T-cell (primary cell): Measurements from ENCODE around the gene ONECUT1. TPM values are rescaled to one million over a fixed set of nuclear protein-coding genes. Genes with fewer than 3 reads are reported as not detected.
A peak's percentile ranks its signal among the peaks of the same experiment; 100 is the strongest.

Experiments used
- ATAC-seq, 4 experiments: fragments of 200-7000 bp in 3 of 4; fragments of 150-1000 bp in 1 of 4; cut with Tn5 transposase; replicated peaks in 1 of 4; 1 replicate in 3 of 4; 2 replicates in 1 of 4; pipeline ENCODE4 v1.10.0; 2021; ENCODE audit warnings: moderate library complexity in 3 of 4, mild to moderate bottlenecking in 2 of 4, moderate number of reproducible peaks in 1 of 4
- CTCF ChIA-PET, 2 donors: fragments of 300-600 bp; sonication (Branson Sonifier 250); formaldehyde crosslinking; loops; one replicate each; lab custom pipeline; 2022; ENCODE audit warnings: antibody characterized with exemption in 2 of 2; lab: Charles Lee
- POLR2A ChIA-PET, 2 donors: fragments of 300-600 bp; sonication (Branson Sonifier 250); formaldehyde crosslinking; loops; one replicate each; lab custom pipeline; 2022; ENCODE audit warnings: antibody characterized with exemption in 2 of 2; lab: Charles Lee
- DNase-seq, 35 experiments: peaks; one replicate each; pipeline versions ENCODE4 v3.0.0 to v3.0.0-alpha.2; 2013 to 2023
- H3K27ac ChIP-seq: one replicate; pipeline ENCODE4 v1.5.1; 2013; ENCODE audit warnings: low read length
- H3K27me3 ChIP-seq, 2 experiments: replicated peaks in 1 of 2; 1 replicate in 1 of 2; 2 replicates in 1 of 2; pipeline versions ENCODE4 v1.6.1 to v1.7.0; 2013; ENCODE audit warnings: low read length in 1 of 2, mixed read lengths in 1 of 2; ENCODE audit not compliant: control insufficient read depth in 2 of 2, insufficient read depth in 2 of 2; ENCODE audit errors: extremely low read depth in 1 of 2
- H3K36me3 ChIP-seq, 2 donors: 1 replicate in 1 of 2; 2 replicates in 1 of 2; pipeline versions ENCODE4 v1.6.1 to v1.7.0; 2013; ENCODE audit warnings: low read length in 1 of 2; ENCODE audit not compliant: control insufficient read depth in 2 of 2, insufficient read depth in 1 of 2; ENCODE audit errors: extremely low read depth in 1 of 2
- H3K4me1 ChIP-seq, 2 experiments: 1 replicate in 1 of 2; 2 replicates in 1 of 2; pipeline versions ENCODE4 v1.6.1 to v1.7.0; 2013; ENCODE audit warnings: low read length in 2 of 2, mixed read lengths in 1 of 2; ENCODE audit not compliant: insufficient read depth in 2 of 2, control insufficient read depth in 1 of 2; ENCODE audit errors: extremely low read depth in 1 of 2
- H3K4me3 ChIP-seq, 2 donors: 1 replicate in 1 of 2; 2 replicates in 1 of 2; pipeline versions ENCODE4 v1.5.1 to v1.7.0; 2013; ENCODE audit warnings: mild to moderate bottlenecking in 2 of 2, low read length in 1 of 2, moderate library complexity in 1 of 2; ENCODE audit not compliant: control insufficient read depth in 1 of 2; ENCODE audit errors: extremely low read depth in 1 of 2
- H3K9me3 ChIP-seq: 2 replicates; pipeline ENCODE4 v1.7.0; 2013
- H3K27ac Mint-ChIP-seq, 2 donors: one replicate each; pipeline ENCODE4 v1.8.0; 2020 to 2021; ENCODE audit warnings: mild to moderate bottlenecking in 2 of 2, mixed read lengths in 2 of 2
- H3K27me3 Mint-ChIP-seq, 2 donors: one replicate each; pipeline ENCODE4 v1.8.0; 2021 to 2022; ENCODE audit warnings: mixed read lengths in 2 of 2
- H3K36me3 Mint-ChIP-seq: one replicate; pipeline ENCODE4 v1.8.0; 2021; ENCODE audit warnings: mixed read lengths
- H3K4me1 Mint-ChIP-seq, 3 donors: one replicate each; pipeline ENCODE4 v1.8.0; 2020 to 2022; ENCODE audit warnings: mixed read lengths in 3 of 3, mild to moderate bottlenecking in 1 of 3
- H3K4me3 Mint-ChIP-seq, 3 donors: one replicate each; pipeline ENCODE4 v1.8.0; 2020 to 2022; ENCODE audit warnings: mild to moderate bottlenecking in 3 of 3, mixed read lengths in 3 of 3, moderate library complexity in 3 of 3
- H3K9me3 Mint-ChIP-seq, 3 donors: one replicate each; pipeline ENCODE4 v1.8.0; 2020 to 2022; ENCODE audit warnings: mixed read lengths in 3 of 3
- WGBS: methylation state at CpG from one replicate; pipeline ENCODE4 v1.1.5; 2013; ENCODE audit warnings: missing lambda C conversion rate; ENCODE audit not compliant: insufficient coverage; 5-methylcytosine and 5-hydroxymethylcytosine counted together
- total RNA-seq, 35 experiments: library from RNA in 6 of 35; stranded (reverse) in 6 of 35; fragments of 120-200 nt in 1 of 35; gene quantifications; one replicate each; pipeline versions ENCODE4 v1.2.1 to v1.2.4 and lab custom pipeline; 2013 to 2026

The ONECUT1 gene
- total RNA-seq, 5 donors from 2014 or later (not counting 1 experiment from before 2014, with no cell fraction given) = 0.13 TPM; not detected in 4

GRCh38 chr15:52745326-52746161 lies 44.6 kb downstream of the ONECUT1 start:
- Histone ChIP-seq H3K36me3 (no peaks in the 10 kb centered on the region), H3K27me3 (peaks cover 0 to 13% of the 10 kb centered on the region in 2 experiments), H3K4me3 (no peak overlapping the region), H3K27ac (no peak overlapping the region), H3K9me3 (no peaks in the 10 kb centered on the region), H3K4me1 (no peaks in the 10 kb centered on the region)
- Mint-ChIP-seq H3K4me1 (no peaks in the 10 kb centered on the region), H3K9me3 (no peaks in the 10 kb centered on the region), H3K4me3 (no peak overlapping the region), H3K36me3 (no peaks in the 10 kb centered on the region), H3K27ac (no peak overlapping the region), H3K27me3 (peaks cover 17% of the 10 kb centered on the region in 2 donors)
- no peak for ATAC-seq
- ChIA-PET CTCF (no interaction called here), POLR2A (interaction anchor here in 1 of 2 donors (0.7 kb wide), 1 partner anchor 568 kb away, joined by 3 read pairs; no protein-coding TSS in a partner anchor)
- WGBS = 92% methylated on average over 6 of the region's 12 CpGs
- DNase-seq = no peak

- no peak overlapping the region for H3K4me3 Mint-ChIP-seq
Measured at GRCh38 chr15:52738311-52738710, 51.8 kb downstream of the ONECUT1 start.

GRCh38 chr15:52737720-52738119 lies 52.4 kb downstream of the ONECUT1 start:
- peaks cover 0 to 2% (median 2%) of the 10 kb centered on the region in 3 donors for H3K4me1 Mint-ChIP-seq
- no peak overlapping the region for H3K4me3 ChIP-seq
- no peaks in the 10 kb centered on the region for H3K4me1 ChIP-seq
- no peak for DNase-seq
- ATAC-seq = no peak
- H3K9me3 Mint-ChIP-seq = no peaks in the 10 kb centered on the region
- H3K27me3 Mint-ChIP-seq = peaks cover 11 to 19% of the 10 kb centered on the region in 2 donors
- ChIA-PET CTCF (interaction anchor here (0.5 to 1.6 kb wide), 5 partner anchors 86 to 1132 kb away, joined by 3 to 5 read pairs (median 3); no protein-coding TSS in a partner anchor), POLR2A (no interaction called here)
- H3K27ac Mint-ChIP-seq = no peak overlapping the region
- H3K36me3 ChIP-seq = no peaks in the 10 kb centered on the region
- no peak overlapping the region for H3K4me3 Mint-ChIP-seq
- H3K27ac ChIP-seq = no peak overlapping the region
- H3K36me3 Mint-ChIP-seq = no peaks in the 10 kb centered on the region
- no peaks in the 10 kb centered on the region for H3K9me3 ChIP-seq
- H3K27me3 ChIP-seq = no peaks in the 10 kb centered on the region
- WGBS = no CpG with 5 or more reads among the region's 3 CpGs

More at GRCh38 chr15:52738311-52738710, 51.8 kb downstream of the ONECUT1 start:
- Histone ChIP-seq H3K4me1 (no peaks in the 10 kb centered on the region), H3K27ac (no peak overlapping the region), H3K4me3 (no peak overlapping the region), H3K36me3 (no peaks in the 10 kb centered on the region), H3K27me3 (no peaks in the 10 kb centered on the region), H3K9me3 (no peaks in the 10 kb centered on the region)
- no CpG with 5 or more reads among the region's 4 CpGs for WGBS
- Mint-ChIP-seq H3K4me1 (peaks cover 0 to 2% (median 2%) of the 10 kb centered on the region in 3 donors), H3K36me3 (no peaks in the 10 kb centered on the region), H3K27ac (no peak overlapping the region), H3K9me3 (no peaks in the 10 kb centered on the region), H3K27me3 (peaks cover 11 to 19% of the 10 kb centered on the region in 2 donors)
- ChIA-PET POLR2A (no interaction called here), CTCF (interaction anchor here (0.5 to 1.6 kb wide), 3 partner anchors 407 to 1133 kb away, joined by 3 to 5 read pairs (median 3); no protein-coding TSS in a partner anchor)
- no peak for ATAC-seq
- no peak for DNase-seq

GRCh38 chr15:52735231-52736089 lies 54.7 kb downstream of the ONECUT1 start:
- no peak overlapping the region for H3K4me3 ChIP-seq
- peaks cover under 1 to 2% of the 10 kb centered on the region in 2 experiments for H3K4me1 ChIP-seq
- ChIA-PET CTCF (interaction anchor here (0.5 to 3.5 kb wide), 21 partner anchors 9 to 949 kb away, joined by 3 to 43 read pairs (median 4); no protein-coding TSS in a partner anchor), POLR2A (interaction anchor here (0.7 to 1.2 kb wide), 2 partner anchors 53 to 478 kb away, joined by 4 to 5 read pairs; no protein-coding TSS in a partner anchor)
- Mint-ChIP-seq H3K4me3 (no peak overlapping the region), H3K27ac (no peak overlapping the region), H3K36me3 (no peaks in the 10 kb centered on the region), H3K9me3 (no peaks in the 10 kb centered on the region), H3K4me1 (peaks cover 2 to 8% (median 6%) of the 10 kb centered on the region in 3 donors), H3K27me3 (peaks cover 11 to 18% of the 10 kb centered on the region in 2 donors)
- H3K27ac ChIP-seq = no peak overlapping the region
- H3K9me3 ChIP-seq = no peaks in the 10 kb centered on the region
- 60% methylated on average over 1 of the region's 4 CpGs for WGBS
- DNase-seq (peak; percentile 15 to 88 (median 52)), ATAC-seq (peak; percentile 73 to 84 (median 80))
- no peaks in the 10 kb centered on the region for H3K36me3 ChIP-seq
- no peaks in the 10 kb centered on the region for H3K27me3 ChIP-seq

GRCh38 chr15:52734329-52734728 lies 55.8 kb downstream of the ONECUT1 start:
- H3K27me3 Mint-ChIP-seq = peaks cover 0 to 7% of the 10 kb centered on the region in 2 donors
- no peaks in the 10 kb centered on the region for H3K27me3 ChIP-seq
- H3K9me3 Mint-ChIP-seq = no peaks in the 10 kb centered on the region
- no peaks in the 10 kb centered on the region for H3K36me3 Mint-ChIP-seq
- no peak overlapping the region for H3K4me3 ChIP-seq
- ATAC-seq (no peak), DNase-seq (no peak)
- no peaks in the 10 kb centered on the region for H3K36me3 ChIP-seq
- peaks cover 13 to 20% (median 17%) of the 10 kb centered on the region in 3 donors for H3K4me1 Mint-ChIP-seq
- H3K9me3 ChIP-seq = no peaks in the 10 kb centered on the region
- H3K27ac ChIP-seq = no peak overlapping the region
- POLR2A ChIA-PET = interaction anchor here in 1 of 2 donors (0.6 to 1.2 kb wide), 2 partner anchors 52 to 780 kb away, joined by 4 to 5 read pairs; no protein-coding TSS in a partner anchor
- CTCF ChIA-PET = interaction anchor here (0.6 to 3.5 kb wide), 7 partner anchors 22 to 507 kb away, joined by 3 to 43 read pairs (median 4); no protein-coding TSS in a partner anchor
- no peak overlapping the region for H3K4me3 Mint-ChIP-seq
- WGBS = 78% methylated on average over 2 of the region's 3 CpGs
- H3K27ac Mint-ChIP-seq = peak overlapping the region in 1 of 2 donors; percentile 57
- peaks cover 9 to 14% of the 10 kb centered on the region in 2 experiments for H3K4me1 ChIP-seq
